ENCODE data around the gene CTNNBIP1.
A peak's percentile ranks its signal among the peaks of the same experiment; 100 is the strongest.

- TF ChIP-seq CTCF (IDR thresholded peaks at IDR 0.05; ENCODE audit: control extremely low read depth in 1 of 3, insufficient read depth in 1 of 3, low read depth in 1 of 3, low read length in 3 of 3) = no peak
- TF ChIP-seq TCF12 (IDR thresholded peaks at IDR 0.05; ENCODE audit: low read depth, low read length) = no peak
- peak; percentile 13; the same call in 1 of the 2 replicates for TF ChIP-seq POLR2AphosphoS5 (IDR thresholded peaks at IDR 0.05; ENCODE audit: low read depth, low read length)
- TF ChIP-seq POLR2A (IDR thresholded peaks at IDR 0.05; ENCODE audit: control extremely low read depth in 1 of 2, low read depth in 2 of 2, low read length in 2 of 2) = peak in 1 of 2 experiments; percentile 15; a peak in 1 of 3 replicates
- TF ChIP-seq, protein P1, sequence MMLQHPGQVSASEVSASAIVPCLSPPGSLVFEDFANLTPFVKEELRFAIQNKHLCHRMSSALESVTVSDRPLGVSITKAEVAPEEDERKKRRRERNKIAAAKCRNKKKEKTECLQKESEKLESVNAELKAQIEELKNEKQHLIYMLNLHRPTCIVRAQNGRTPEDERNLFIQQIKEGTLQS (IDR thresholded peaks at IDR 0.05; ENCODE audit: insufficient read depth, low read depth, low read length) = no peak
- no peak for TF ChIP-seq CREB1 (IDR thresholded peaks at IDR 0.05)
Observed at GRCh38 chr1:9822897-9823692, 87.0 kb downstream of the CTNNBIP1 start.
